Measurements from ENCODE around the gene PBX3.

- no peak for TF ChIP-seq POLR2A (IDR thresholded peaks at IDR 0.05)
- no peak for TF ChIP-seq CTCF (IDR thresholded peaks at IDR 0.05)
- no peak for TF ChIP-seq EP300 (IDR thresholded peaks at IDR 0.05)
These were observed 46.4 kb upstream of the PBX3 start for GRCh38 chr9:125700791-125701190.
